GM18511 (cell line): ENCODE data around the gene TRERF1.

Source experiments
- ATAC-seq: cut with Tn5 transposase; IDR thresholded peaks from one replicate; pipeline ENCODE4 v1.9.1; 2021; ENCODE audit warnings: mild to moderate bottlenecking, moderate library complexity; ENCODE audit not compliant: unreplicated experiment

Gene TRERF1

GRCh38 chr6:42428326-42429041, 23.2 kb downstream of the TRERF1 start:
- peak; percentile 78 for ATAC-seq

- peak; percentile 31 for ATAC-seq
Observed at GRCh38 chr6:42427871-42428270, 23.9 kb downstream of the TRERF1 start.

DNA sequence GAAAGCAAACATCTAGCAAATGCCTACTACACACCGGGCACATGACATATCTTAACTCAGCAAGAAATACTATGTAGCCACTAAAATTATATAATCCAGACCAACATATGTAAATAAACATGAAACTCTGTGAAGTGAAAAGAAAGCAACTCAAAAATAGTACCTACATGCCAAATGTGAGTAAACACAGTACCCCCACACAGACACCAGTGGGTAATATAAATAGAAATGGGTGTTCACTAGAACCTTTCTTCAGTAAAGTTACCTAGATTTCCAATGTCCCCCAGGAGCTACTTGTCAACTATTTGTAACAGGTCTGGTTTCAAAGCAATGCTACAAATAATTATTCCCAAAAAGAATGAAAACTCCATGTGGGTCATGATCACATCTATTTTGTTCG, 25.5 kb downstream of the TRERF1 start:
- ATAC-seq: no peak

DNA sequence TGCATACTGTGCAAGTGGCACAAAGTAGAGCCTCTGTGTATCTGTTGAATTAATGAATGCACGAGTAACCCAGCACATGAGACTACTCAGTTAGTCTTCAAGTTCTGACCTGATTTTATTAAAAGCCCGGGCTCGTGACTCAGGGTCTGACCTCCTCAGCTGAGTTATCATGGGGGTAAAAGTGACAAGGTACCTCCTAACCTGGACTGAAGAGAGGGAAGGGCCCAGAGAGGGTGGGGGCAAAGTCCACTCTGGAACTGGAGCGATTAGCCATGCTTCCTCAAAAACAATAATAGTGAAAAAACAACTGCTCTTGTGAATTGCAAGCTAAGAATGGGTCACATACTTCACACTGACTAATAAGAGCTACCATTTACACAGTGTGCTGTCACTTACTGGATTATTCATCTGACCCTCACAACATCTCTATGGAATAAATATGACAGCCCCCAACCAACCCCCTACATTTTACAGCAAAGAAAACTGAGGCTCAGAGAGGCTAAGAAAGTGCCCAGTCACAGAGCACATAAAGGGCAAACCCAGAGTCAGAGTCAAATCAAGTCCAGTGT, 26.7 kb downstream of the TRERF1 start:
- no peak for ATAC-seq

DNA sequence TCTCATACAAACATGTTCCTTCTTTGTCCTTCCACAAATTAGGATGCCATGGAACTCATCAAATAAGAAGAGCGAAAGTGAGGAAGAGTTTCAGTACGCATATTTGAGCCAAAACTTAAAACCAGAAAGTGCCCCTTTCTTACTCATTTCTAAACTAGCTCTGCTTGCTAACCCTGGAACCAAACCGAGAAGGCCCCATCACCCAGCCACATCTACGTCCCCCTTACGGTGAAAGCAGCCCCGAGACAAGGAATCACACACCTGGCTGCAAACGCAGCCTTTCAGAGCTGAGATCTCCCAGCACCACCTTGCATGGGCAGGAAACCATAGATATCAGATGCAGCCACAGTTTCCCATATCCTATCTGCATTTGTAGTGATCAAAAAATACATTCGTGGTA, 28.5 kb downstream of the TRERF1 start:
- ATAC-seq: no peak

- ATAC-seq: no peak
Observed at GRCh38 chr6:42420741-42421140, 31.0 kb downstream of the TRERF1 start.

- ATAC-seq: no peak
Observed at GRCh38 chr6:42419490-42420280, 32.0 kb downstream of the TRERF1 start.

- ATAC-seq: no peak
Observed at GRCh38 chr6:42418724-42419123, 33.0 kb downstream of the TRERF1 start.

GRCh38 chr6:42417641-42418112, 34.0 kb downstream of the TRERF1 start:
- no peak for ATAC-seq

- no peak for ATAC-seq
Observed at GRCh38 chr6:42411406-42411805, 40.3 kb downstream of the TRERF1 start.

GRCh38 chr6:42410861-42411260, 40.9 kb downstream of the TRERF1 start:
- ATAC-seq: no peak

- no peak for ATAC-seq
Observed at GRCh38 chr6:42409581-42409980, 42.1 kb downstream of the TRERF1 start.

DNA sequence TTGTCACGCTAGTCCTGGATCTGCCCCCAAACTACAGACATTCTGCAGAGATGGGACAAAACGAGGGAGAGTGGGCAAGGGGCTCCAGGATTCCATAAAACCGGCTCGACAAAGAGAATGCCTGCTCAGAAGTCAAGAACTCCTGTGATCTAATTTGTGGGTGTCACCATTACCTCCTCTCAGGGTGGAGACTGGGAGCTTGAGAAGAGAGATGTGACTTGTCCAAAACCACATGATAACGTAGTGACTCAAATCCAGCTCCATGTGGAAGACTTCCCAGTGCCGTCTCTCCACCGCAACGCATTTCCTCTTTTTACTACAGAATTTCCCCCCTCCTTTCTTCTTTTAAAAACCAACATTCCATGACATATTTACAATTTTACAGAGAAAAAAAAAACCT, 44.3 kb downstream of the TRERF1 start:
- no peak for ATAC-seq

DNA sequence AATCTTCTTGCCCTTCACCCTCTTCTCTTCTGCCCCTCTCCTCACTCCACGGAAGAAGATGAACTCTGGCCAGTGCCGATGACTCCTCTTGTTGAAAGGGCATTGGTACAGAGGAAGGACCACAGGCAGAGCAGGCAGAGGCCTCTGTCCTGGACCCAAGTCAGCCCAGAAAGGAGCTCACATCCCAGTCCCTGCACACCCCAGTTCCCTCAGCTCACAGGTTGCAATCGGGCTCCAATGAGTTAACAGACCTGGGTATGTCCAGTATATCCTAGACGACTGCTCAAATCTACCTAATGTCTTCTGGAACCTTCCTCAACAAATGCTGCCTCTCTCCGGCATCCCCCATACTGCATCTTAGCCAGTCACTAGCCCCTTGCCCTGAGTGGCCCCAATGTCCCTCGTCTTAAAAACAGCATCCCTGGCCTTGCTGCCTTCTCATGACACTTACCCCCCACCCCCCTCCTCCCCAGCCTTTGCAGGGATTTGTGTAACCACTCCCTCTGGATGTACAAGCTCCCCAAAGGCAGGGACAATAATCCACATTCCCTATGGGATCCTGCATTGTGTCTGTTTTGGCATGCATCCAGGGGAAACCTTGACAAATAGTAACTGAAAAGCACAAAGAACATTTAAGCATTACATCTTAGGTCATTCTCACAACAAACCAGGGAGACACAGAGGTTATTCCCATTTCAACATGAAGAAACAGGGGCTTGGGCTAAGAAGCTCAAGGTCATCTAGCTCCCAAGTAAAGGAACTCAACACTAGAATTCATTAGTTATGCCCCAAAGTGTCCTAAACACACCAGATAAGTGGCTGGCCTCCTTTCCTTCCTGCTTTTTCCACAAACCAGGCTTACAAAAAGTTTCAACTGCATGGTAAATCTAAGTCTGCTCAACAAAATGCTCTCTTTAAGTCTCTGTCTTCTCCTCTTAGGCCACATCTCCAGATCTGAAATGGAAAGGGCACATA, 45.1 kb downstream of the TRERF1 start:
- no peak for ATAC-seq

GRCh38 chr6:42405021-42405420, 46.7 kb downstream of the TRERF1 start:
- ATAC-seq: no peak

DNA sequence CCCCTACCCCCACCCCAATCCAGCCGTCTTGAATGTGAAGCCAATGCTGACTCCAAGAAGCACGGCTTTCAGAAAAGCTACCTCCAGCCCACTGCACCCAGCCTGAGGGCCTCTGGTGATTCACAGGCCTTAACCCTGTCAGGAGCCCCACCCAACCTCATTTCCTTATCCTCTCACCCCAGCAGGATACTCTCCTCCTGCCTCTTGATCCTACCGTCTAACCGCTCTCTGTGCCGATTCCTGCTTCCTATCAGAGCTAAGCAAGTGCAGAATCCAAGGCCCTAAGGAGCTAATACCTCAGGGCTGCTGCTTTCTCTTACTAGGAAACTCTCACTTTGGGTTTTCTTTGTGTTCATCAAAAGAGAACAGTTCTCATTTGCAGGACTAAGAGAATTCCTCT, 47.2 kb downstream of the TRERF1 start:
- ATAC-seq: no peak

DNA sequence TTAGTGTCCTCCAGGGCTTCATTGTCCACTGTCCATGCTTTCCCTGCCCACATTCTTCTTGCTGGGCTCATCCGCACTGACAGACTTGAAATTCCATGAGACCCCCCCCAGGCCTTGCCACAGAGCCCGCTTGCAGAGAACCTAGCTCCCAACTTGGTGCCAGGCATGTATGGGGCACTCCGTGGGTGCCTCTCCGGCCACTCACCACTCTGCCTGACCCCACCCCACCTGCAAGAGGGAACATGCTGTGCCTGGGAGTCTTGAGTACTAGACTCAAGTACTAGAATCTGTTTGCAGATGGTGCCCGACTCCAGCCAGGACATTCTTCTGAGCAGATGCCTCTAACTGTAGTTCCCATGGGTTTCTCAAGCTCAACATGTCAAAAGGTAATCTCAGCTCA, 47.9 kb downstream of the TRERF1 start:
- ATAC-seq: no peak

- no peak for ATAC-seq
Observed at GRCh38 chr6:42403421-42403820, 48.3 kb downstream of the TRERF1 start.

DNA sequence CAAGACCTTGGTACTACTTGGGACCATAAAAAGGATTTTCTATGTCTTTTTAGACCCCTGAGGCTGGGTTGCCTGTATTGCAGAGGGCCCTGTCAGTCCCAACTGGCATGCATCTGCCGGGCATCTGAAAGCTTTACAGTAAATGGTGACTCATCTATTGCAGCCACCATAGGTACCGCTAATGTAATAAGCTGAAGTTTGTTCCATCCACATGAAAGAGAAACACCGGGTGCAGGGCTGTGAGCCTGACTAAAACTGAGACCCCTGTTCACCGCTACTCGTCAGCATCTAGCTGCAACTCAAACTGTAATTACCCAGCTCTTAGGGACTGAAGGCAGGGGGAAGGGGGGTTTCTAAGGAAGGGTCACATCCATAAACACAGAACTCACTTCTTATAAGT, 49.5 kb downstream of the TRERF1 start:
- ATAC-seq: peak; percentile 90

- no peak for ATAC-seq
Observed at GRCh38 chr6:42401613-42401951, 50.1 kb downstream of the TRERF1 start.
